Measurements from ENCODE around the gene PCDHAC2.

PCDHAC2 gene

GRCh38 chr5:140996060-140996459 lies 29.8 kb downstream of the PCDHAC2 start:
- DNase-seq (ENCODE audit: low spot score): no peak
- no peak for TF ChIP-seq CTCF (IDR thresholded peaks at IDR 0.05; ENCODE audit: borderline replicate concordance, control extremely low read depth, extremely low read depth, insufficient read depth, missing control alignments)
- in situ Hi-C loops (cut with MboI; ENCODE audit: low sequenced_read_pairs, unreplicated experiment): no loop called here

GRCh38 chr5:140998921-140999410 lies 32.7 kb downstream of the PCDHAC2 start:
- in situ Hi-C loops (cut with MboI; ENCODE audit: low sequenced_read_pairs, unreplicated experiment): no loop called here
- DNase-seq (ENCODE audit: low spot score): no peak

GRCh38 chr5:141001446-141001843 lies 35.2 kb downstream of the PCDHAC2 start:
- no peak for TF ChIP-seq CTCF (IDR thresholded peaks at IDR 0.05; ENCODE audit: borderline replicate concordance, control extremely low read depth, extremely low read depth, insufficient read depth, missing control alignments)
- in situ Hi-C loops (cut with MboI; ENCODE audit: low sequenced_read_pairs, unreplicated experiment): no loop called here
- DNase-seq (ENCODE audit: low spot score): no peak

More at GRCh38 chr5:140998921-140999410, 32.7 kb downstream of the PCDHAC2 start:
- TF ChIP-seq CTCF (IDR thresholded peaks at IDR 0.05; ENCODE audit: borderline replicate concordance, control extremely low read depth, extremely low read depth, insufficient read depth, missing control alignments): no peak

DNA sequence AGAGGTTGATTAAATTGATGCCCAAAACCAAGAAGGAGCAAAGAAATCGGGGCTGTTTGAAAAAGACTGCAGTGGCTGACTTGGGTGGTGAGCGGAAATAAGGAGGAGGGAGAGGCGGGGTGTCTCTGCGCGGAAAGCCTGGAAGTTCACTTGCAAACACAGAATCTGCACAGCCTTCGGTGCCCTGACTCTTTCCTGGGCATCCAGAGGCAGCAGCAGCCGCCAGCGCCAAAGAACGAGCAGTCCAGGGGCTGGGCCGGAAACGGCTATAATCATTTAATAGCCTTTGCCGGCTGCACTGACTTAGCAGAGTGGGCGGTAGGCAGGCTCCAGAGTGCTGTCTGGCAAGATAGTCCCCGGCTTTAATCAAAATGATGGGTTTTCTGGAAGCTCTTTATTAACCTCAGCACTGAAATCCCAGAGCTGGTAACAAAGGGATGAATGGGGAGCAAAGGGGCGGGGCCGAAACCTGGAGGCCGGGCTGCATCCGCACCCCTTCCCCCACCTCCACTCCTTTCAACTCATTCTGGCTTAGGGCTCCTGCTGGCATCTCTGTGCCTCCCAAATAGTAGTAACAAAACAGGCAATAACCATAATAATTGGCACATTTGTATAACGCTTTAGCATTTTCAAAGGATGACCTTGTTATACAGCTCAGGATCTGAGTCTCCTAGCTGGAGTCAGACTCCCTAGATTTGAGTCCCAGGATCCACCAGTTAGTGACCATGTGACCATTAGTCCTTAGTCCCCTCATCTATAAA lies 35.7 kb downstream of the PCDHAC2 start:
- in situ Hi-C loops (cut with MboI; ENCODE audit: low sequenced_read_pairs, unreplicated experiment): no loop called here
- DNase-seq (ENCODE audit: low spot score): no peak
- no peak for TF ChIP-seq CTCF (IDR thresholded peaks at IDR 0.05; ENCODE audit: borderline replicate concordance, control extremely low read depth, extremely low read depth, insufficient read depth, missing control alignments)

DNA sequence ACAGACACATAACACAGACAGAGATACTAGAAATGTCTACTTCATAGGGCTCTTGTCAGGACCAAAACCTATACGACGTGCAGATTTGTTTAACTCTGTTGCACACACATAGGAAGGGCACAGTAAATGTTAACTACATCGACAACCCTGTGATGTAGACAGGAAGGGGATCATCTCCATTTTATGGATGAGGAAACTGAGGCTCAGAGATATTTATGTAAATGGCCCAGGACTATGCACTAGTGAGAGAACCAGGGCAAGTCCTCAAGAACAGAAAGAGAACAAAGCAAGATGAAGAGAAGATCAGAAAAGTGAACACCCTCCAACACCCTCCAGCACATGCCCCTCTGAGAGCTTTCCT lies 36.3 kb downstream of the PCDHAC2 start:
- TF ChIP-seq CTCF (IDR thresholded peaks at IDR 0.05; ENCODE audit: borderline replicate concordance, control extremely low read depth, extremely low read depth, insufficient read depth, missing control alignments): no peak
- no peak for DNase-seq (ENCODE audit: low spot score)
- in situ Hi-C loops (cut with MboI; ENCODE audit: low sequenced_read_pairs, unreplicated experiment): no loop called here

DNA sequence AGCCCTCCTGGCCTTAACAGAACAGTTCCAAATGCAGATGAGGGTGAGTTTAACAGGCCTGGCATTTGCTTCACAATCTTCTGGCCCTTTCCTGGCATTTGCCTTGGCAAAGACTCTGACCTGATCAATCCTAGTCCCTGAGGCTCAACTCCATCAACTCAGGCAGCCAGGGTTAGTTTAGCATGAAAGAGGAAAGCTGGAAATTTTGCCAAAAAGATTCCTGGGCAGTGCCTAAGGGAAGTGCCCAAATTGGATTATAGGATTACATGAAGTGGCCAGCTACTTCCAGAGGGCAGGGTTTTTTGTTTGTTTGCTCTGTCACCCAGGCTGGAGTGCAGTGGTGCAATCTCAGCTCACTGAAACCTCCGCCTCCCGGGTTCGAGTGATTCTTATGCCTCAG lies 36.8 kb downstream of the PCDHAC2 start:
- TF ChIP-seq CTCF (IDR thresholded peaks at IDR 0.05; ENCODE audit: borderline replicate concordance, control extremely low read depth, extremely low read depth, insufficient read depth, missing control alignments): no peak
- DNase-seq (ENCODE audit: low spot score): no peak
- in situ Hi-C loops (cut with MboI; ENCODE audit: low sequenced_read_pairs, unreplicated experiment): no loop called here
